GM18873 (cell line): ENCODE data around the gene KCNK6.
"Not testable (repeated sequence)": the region's sequence is repeated elsewhere in the genome, so short reads cannot be mapped to it uniquely, and the experiment has no call there.

Source experiments
- ATAC-seq: cut with Tn5 transposase; IDR thresholded peaks from one replicate; pipeline ENCODE4 v1.9.1; 2021; ENCODE audit warnings: mild to moderate bottlenecking, moderate library complexity, moderate number of reproducible peaks; ENCODE audit not compliant: unreplicated experiment, low FRiP score

Gene KCNK6

GRCh38 chr19:38360839-38361631, 41.4 kb downstream of the KCNK6 start:
- no peak for ATAC-seq

GRCh38 chr19:38361633-38362075, 42.0 kb downstream of the KCNK6 start:
- no peak for ATAC-seq

- ATAC-seq: no peak
These were observed 42.7 kb downstream of the KCNK6 start for GRCh38 chr19:38362076-38362945.

GRCh38 chr19:38362946-38363688, 43.5 kb downstream of the KCNK6 start:
- ATAC-seq: not testable (repeated sequence)

- no peak for ATAC-seq
These were observed 47.4 kb downstream of the KCNK6 start for GRCh38 chr19:38367041-38367440.

GRCh38 chr19:38369584-38369983, 49.9 kb downstream of the KCNK6 start:
- no peak for ATAC-seq

GRCh38 chr19:38370299-38370698, 50.7 kb downstream of the KCNK6 start:
- ATAC-seq: no peak

- ATAC-seq: no peak
These were observed 51.4 kb downstream of the KCNK6 start for GRCh38 chr19:38371081-38371480.

- ATAC-seq: no peak
These were observed 54.3 kb downstream of the KCNK6 start for GRCh38 chr19:38373907-38374331.

GRCh38 chr19:38374332-38375097, 54.9 kb downstream of the KCNK6 start, which contains the start of gene PSMD8:
TSS of gene PSMD8 (plus strand) at chr19:38374571. CDS start at chr19:38374602, 31 bp downstream.
- ATAC-seq: peak; percentile 84

- no peak for ATAC-seq
These were observed 55.5 kb downstream of the KCNK6 start for GRCh38 chr19:38375098-38375493.

- no peak for ATAC-seq
These were observed 56.1 kb downstream of the KCNK6 start for GRCh38 chr19:38375748-38376147.

GRCh38 chr19:38376576-38376975, 56.9 kb downstream of the KCNK6 start:
- ATAC-seq: no peak

GRCh38 chr19:38377052-38377451, 57.4 kb downstream of the KCNK6 start:
- no peak for ATAC-seq

GRCh38 chr19:38378866-38379265, 59.2 kb downstream of the KCNK6 start:
- ATAC-seq: no peak

GRCh38 chr19:38381138-38381537, 61.5 kb downstream of the KCNK6 start:
- ATAC-seq: no peak
